OCI-LY7 (cell line): ENCODE results near the gene CMKLR1. TPM values are rescaled to one million over a fixed set of nuclear protein-coding genes. Genes with fewer than 3 reads are reported as not detected.

ENCODE experiments used
- BruUV-seq: library from RNA; stranded (reverse); fragments of 400-500 nt; replicated peaks from 2 replicates; lab custom pipeline; 2021; lab: Mats Ljungman, UMichigan
- CTCF ChIA-PET: fragments of 300-600 bp; sonication (Branson Sonifier 250); formaldehyde crosslinking; loops from one replicate; lab custom pipeline; 2022; ENCODE audit warnings: antibody characterized with exemption; ENCODE audit not compliant: unreplicated experiment; lab: Charles Lee
- POLR2A ChIA-PET: fragments of 300-600 bp; sonication (Branson Sonifier 250); formaldehyde crosslinking; loops from one replicate; lab custom pipeline; 2022; ENCODE audit warnings: antibody characterized with exemption; lab: Charles Lee
- DNase-seq: peaks from one replicate; pipeline ENCODE4 v3.0.0-alpha.2; 2015; ENCODE audit warnings: low spot score
- H2AFZ ChIP-seq: fragments of 200-600 bp; sonication (generic), shearing (Covaris generic); 2 replicates; pipeline ENCODE4 v1.6.1; 2014; ENCODE audit warnings: mild to moderate bottlenecking, antibody characterized with exemption, low read length, moderate library complexity
- H3K27ac ChIP-seq: fragments of 200-600 bp; sonication (generic); 2 replicates; pipeline ENCODE4 v1.5.1; 2014; ENCODE audit warnings: mixed run types, low read depth, mild to moderate bottlenecking, moderate library complexity, low read length, inconsistent platforms; ENCODE audit not compliant: poor library complexity, severe bottlenecking
- H3K36me3 ChIP-seq: fragments of 200-600 bp; sonication (generic); 2 replicates; pipeline ENCODE4 v1.6.1; 2014; ENCODE audit warnings: mild to moderate bottlenecking, antibody characterized with exemption, low read length, moderate library complexity, mixed read lengths; ENCODE audit not compliant: insufficient read depth
- H3K4me1 ChIP-seq: fragments of 200-600 bp; sonication (generic); 2 replicates; pipeline ENCODE4 v1.5.1; 2014; ENCODE audit warnings: mild to moderate bottlenecking, low read length; ENCODE audit not compliant: insufficient read depth, poor library complexity, severe bottlenecking
- H3K4me2 ChIP-seq: fragments of 200-600 bp; sonication (generic); 2 replicates; pipeline ENCODE4 v1.6.1; 2014; ENCODE audit warnings: mild to moderate bottlenecking, low read length
- H3K4me3 ChIP-seq: fragments of 200-600 bp; sonication (generic); 2 replicates; pipeline ENCODE4 v1.5.1; 2014; ENCODE audit warnings: mild to moderate bottlenecking, low read depth, low read length; ENCODE audit not compliant: poor library complexity, severe bottlenecking
- H3K79me2 ChIP-seq: fragments of 200-600 bp; sonication (generic); 2 replicates; pipeline ENCODE4 v1.6.1; 2016; ENCODE audit warnings: low read depth, mild to moderate bottlenecking, low read length, moderate library complexity, mixed read lengths; ENCODE audit not compliant: insufficient read depth
- H3K9me2 ChIP-seq: fragments of 200-600 bp; sonication (generic); 2 replicates; pipeline ENCODE4 v1.6.1; 2016; ENCODE audit warnings: mild to moderate bottlenecking, low read length, mixed read lengths; ENCODE audit not compliant: insufficient read depth
- H3K9me3 ChIP-seq: fragments of 200-600 bp; sonication (generic); 2 replicates; pipeline ENCODE4 v1.6.1; 2014; ENCODE audit warnings: mild to moderate bottlenecking, mixed run types, low read length, mixed read lengths
- H4K20me1 ChIP-seq: fragments of 200-600 bp; sonication (generic); 2 replicates; pipeline ENCODE4 v1.6.1; 2014; ENCODE audit warnings: mild to moderate bottlenecking, antibody characterized with exemption, low read length, moderate library complexity, mixed read lengths; ENCODE audit not compliant: insufficient read depth
- CTCF ChIP-seq: fragments of 200-600 bp; sonication (generic); conservative IDR thresholded peaks from 2 replicates; pipeline ENCODE4 v1.5.1; 2014; ENCODE audit warnings: mild to moderate bottlenecking, antibody characterized with exemption, low read length, moderate library complexity, mixed read lengths
- EZH2phosphoT487 ChIP-seq: fragments of 200-600 bp; sonication (generic); IDR thresholded peaks from 2 replicates; pipeline ENCODE4 v1.6.1; 2018; ENCODE audit warnings: low read depth, borderline replicate concordance, mild to moderate bottlenecking, mixed run types, antibody characterized with exemption, low read length, moderate library complexity, mixed read lengths
- intact Hi-C: fragments of 100-400 bp; cut with micrococcal nuclease; formaldehyde crosslinking; loops from one replicate; pipeline ENCODE4 v1.10.0; 2022; ENCODE audit not compliant: unreplicated experiment
- total RNA-seq, 2 experiments: library from RNA; depleted of rRNA in 1 of 2; stranded (reverse); fragments of >200 nt in 1 of 2; shearing (Covaris generic) in 1 of 2; gene quantifications; 2 replicates each; pipeline ENCODE4 v1.2.3, GENCODE V29; 2014 to 2022

CMKLR1 gene
- total RNA-seq, 2 experiments from 2014 or later: not detected

GRCh38 chr12:108380382-108380781, 41.3 kb upstream of the CMKLR1 start:
- POLR2A ChIA-PET: no interaction called here
- Histone ChIP-seq H3K4me1 (no peaks in the 10 kb centered on the region), H3K9me3 (peaks cover 4% of the 10 kb centered on the region; the same call in 1 of the 2 replicates), H3K4me2 (no peak overlapping the region), H3K79me2 (no peaks in the 10 kb centered on the region), H3K27ac (no peak overlapping the region), H2AFZ (no peak overlapping the region), H3K4me3 (no peak overlapping the region), H3K9me2 (no peaks in the 10 kb centered on the region), H4K20me1 (no peaks in the 10 kb centered on the region), H3K36me3 (no peaks in the 10 kb centered on the region)
- DNase-seq: no peak
- no TSS peak for BruUV-seq
- intact Hi-C loops: no loop called here
- no peak for TF ChIP-seq EZH2phosphoT487
- TF ChIP-seq CTCF: no peak
- CTCF ChIA-PET: no interaction called here

- Histone ChIP-seq H3K9me3 (peaks cover 4% of the 10 kb centered on the region; the same call in 1 of the 2 replicates), H2AFZ (no peak overlapping the region), H4K20me1 (no peaks in the 10 kb centered on the region), H3K4me2 (no peak overlapping the region), H3K36me3 (no peaks in the 10 kb centered on the region), H3K4me1 (no peaks in the 10 kb centered on the region), H3K27ac (no peak overlapping the region), H3K79me2 (no peaks in the 10 kb centered on the region), H3K9me2 (no peaks in the 10 kb centered on the region), H3K4me3 (no peak overlapping the region)
- BruUV-seq: no TSS peak
- ChIA-PET CTCF (no interaction called here), POLR2A (interaction anchor here (0.8 kb wide), 1 partner anchor 12 kb away, joined by 3 read pairs; no protein-coding TSS in a partner anchor)
- TF ChIP-seq EZH2phosphoT487: no peak
- TF ChIP-seq CTCF: no peak
- intact Hi-C loops: no loop called here
- no peak for DNase-seq
These were observed 40.7 kb upstream of the CMKLR1 start for GRCh38 chr12:108379823-108380222.

- intact Hi-C loops: no loop called here
These were observed 39.8 kb upstream of the CMKLR1 start for GRCh38 chr12:108378926-108379325.

More at GRCh38 chr12:108378926-108379325, 39.8 kb upstream of the CMKLR1 start:
- TF ChIP-seq EZH2phosphoT487 (no peak), CTCF (no peak)
- no peak overlapping the region for H3K4me2 ChIP-seq
- H4K20me1 ChIP-seq: no peaks in the 10 kb centered on the region
- H3K79me2 ChIP-seq: no peaks in the 10 kb centered on the region
- no peak overlapping the region for H2AFZ ChIP-seq
- no peak for DNase-seq
- POLR2A ChIA-PET: no interaction called here
- no peaks in the 10 kb centered on the region for H3K36me3 ChIP-seq
- CTCF ChIA-PET: no interaction called here
- H3K27ac ChIP-seq: no peak overlapping the region
- peaks cover 4% of the 10 kb centered on the region; the same call in 1 of the 2 replicates for H3K9me3 ChIP-seq
- H3K4me3 ChIP-seq: no peak overlapping the region
- H3K4me1 ChIP-seq: no peaks in the 10 kb centered on the region
- H3K9me2 ChIP-seq: no peaks in the 10 kb centered on the region
- no TSS peak for BruUV-seq
